H1 (cell line): Measurements from ENCODE around the gene RAB3IL1. TPM values are rescaled to one million over a fixed set of nuclear protein-coding genes. Genes with fewer than 3 reads are reported as not detected.
A peak's percentile ranks its signal among the peaks of the same experiment; 100 is the strongest.

Experiments
- CTCF ChIA-PET: fragments of 300-600 bp; sonication (Branson Sonifier 250); formaldehyde crosslinking; loops from one replicate; lab custom pipeline; 2021; ENCODE audit not compliant: partially characterized antibody; lab: Charles Lee
- POLR2A ChIA-PET: fragments of 300-600 bp; sonication (Branson Sonifier 250); formaldehyde crosslinking; loops from one replicate; lab custom pipeline; 2021; ENCODE audit warnings: inconsistent platforms; ENCODE audit not compliant: partially characterized antibody; lab: Charles Lee
- DNase-seq, 2 experiments: peaks; one replicate each; pipeline versions ENCODE4 v3.0.0 to v3.0.0-alpha.2; 2010 to 2022; ENCODE audit warnings: low spot score in 2 of 2, low read depth in 1 of 2, mixed read lengths in 1 of 2
- FAIRE-seq: peaks from 2 replicates; lab custom pipeline; 2011; peaks lifted over from hg19 to GRCh38; lab: Jason Lieb, UNC
- H2AFZ ChIP-seq: 2 replicates; pipeline ENCODE4 v1.8.1; 2012; ENCODE audit warnings: low read length, inconsistent platforms
- H2AK5ac ChIP-seq: 2 replicates; pipeline ENCODE4 v1.6.1; 2013; ENCODE audit warnings: low read depth, low read length
- H2BK120ac ChIP-seq: replicated peaks from 2 replicates; pipeline ENCODE3; 2013; ENCODE audit warnings: low read depth, low read length, inconsistent platforms
- H2BK12ac ChIP-seq: 2 replicates; pipeline ENCODE4 v1.6.1; 2013; ENCODE audit warnings: low read depth, low read length
- H2BK15ac ChIP-seq: 2 replicates; pipeline ENCODE4 v1.6.1; 2013; ENCODE audit warnings: low read length
- H2BK20ac ChIP-seq: 2 replicates; pipeline ENCODE4 v1.6.1; 2013; ENCODE audit warnings: low read length
- H2BK5ac ChIP-seq: 2 replicates; pipeline ENCODE4 v1.6.1; 2013; ENCODE audit warnings: low read depth, low read length
- H3K14ac ChIP-seq: 2 replicates; pipeline ENCODE4 v1.6.1; 2013; ENCODE audit warnings: inconsistent platforms; ENCODE audit not compliant: insufficient read length
- H3K18ac ChIP-seq: 2 replicates; pipeline ENCODE4 v1.6.1; 2013; ENCODE audit warnings: low read length; ENCODE audit errors: extremely low read depth
- H3K23ac ChIP-seq: 2 replicates; pipeline ENCODE4 v1.6.1; 2013; ENCODE audit warnings: inconsistent platforms; ENCODE audit not compliant: insufficient read length
- H3K23me2 ChIP-seq: 2 replicates; pipeline ENCODE4 v1.6.1; 2013; ENCODE audit warnings: low read depth, low read length
- H3K27ac ChIP-seq: 2 replicates; pipeline ENCODE4 v1.6.1; 2011; ENCODE audit warnings: low read depth, low read length, inconsistent platforms
- H3K27me3 ChIP-seq, 4 experiments: replicated peaks in 1 of 4; 1 replicate in 1 of 4; 2 replicates in 3 of 4; pipeline versions ENCODE4 v1.6.1 to v1.8.1; 2011 to 2013; ENCODE audit warnings: low read length in 3 of 4, mild to moderate bottlenecking in 3 of 4, inconsistent platforms in 2 of 4, mixed read lengths in 2 of 4, moderate library complexity in 1 of 4; ENCODE audit not compliant: control insufficient read depth in 3 of 4, insufficient read depth in 3 of 4; ENCODE audit errors: extremely low read depth in 1 of 4
- H3K36me3 ChIP-seq, 4 experiments: 2 replicates each; pipeline versions ENCODE4 v1.6.1 to v1.8.1; 2011 to 2013; ENCODE audit warnings: mild to moderate bottlenecking in 4 of 4, low read length in 3 of 4, moderate library complexity in 2 of 4, control low read depth in 1 of 4, inconsistent platforms in 1 of 4; ENCODE audit not compliant: insufficient read depth in 4 of 4, control insufficient read depth in 2 of 4
- H3K4ac ChIP-seq: replicated peaks from 2 replicates; pipeline ENCODE3; 2013; ENCODE audit warnings: low read length, low read depth, mixed read lengths, inconsistent platforms; ENCODE audit not compliant: insufficient read length
- H3K4me1 ChIP-seq, 4 experiments: replicated peaks in 1 of 4; 1 replicate in 1 of 4; 2 replicates in 3 of 4; pipeline versions ENCODE4 v1.6.1 to v1.8.1; 2011 to 2013; ENCODE audit warnings: low read length in 3 of 4, inconsistent platforms in 2 of 4, mixed read lengths in 1 of 4; ENCODE audit not compliant: insufficient read depth in 4 of 4, control insufficient read depth in 3 of 4
- H3K4me2 ChIP-seq, 2 experiments: 2 replicates each; pipeline versions ENCODE4 v1.6.1 to v1.8.1; 2011 to 2013; ENCODE audit warnings: low read depth in 2 of 2, low read length in 2 of 2, control low read depth in 1 of 2, inconsistent platforms in 1 of 2, mild to moderate bottlenecking in 1 of 2; ENCODE audit not compliant: insufficient read depth in 1 of 2
- H3K4me3 ChIP-seq, 4 experiments: fragments of 200-600, 300-600 bp in 1 of 4; sonication (generic), shearing (Covaris generic), sonication (Bioruptor Twin) in 1 of 4; 2 replicates each; pipeline versions ENCODE4 v1.5.1 to v1.8.1; 2011 to 2016; ENCODE audit warnings: low read length in 4 of 4, low read depth in 3 of 4, control low read depth in 2 of 4, inconsistent platforms in 2 of 4, mild to moderate bottlenecking in 2 of 4, mixed read lengths in 1 of 4, moderate library complexity in 1 of 4; ENCODE audit not compliant: insufficient read depth in 2 of 4; ENCODE audit errors: extremely low read depth in 1 of 4
- H3K56ac ChIP-seq: replicated peaks from 2 replicates; pipeline ENCODE3; 2013; ENCODE audit warnings: low read depth, mild to moderate bottlenecking, mixed read lengths, low read length, inconsistent platforms; ENCODE audit not compliant: insufficient read length
- H3K79me1 ChIP-seq: 2 replicates; pipeline ENCODE4 v1.6.1; 2013; ENCODE audit warnings: low read depth, low read length, control low read depth
- H3K79me2 ChIP-seq, 2 experiments: 2 replicates each; pipeline versions ENCODE4 v1.6.1 to v1.8.1; 2012 to 2013; ENCODE audit warnings: low read length in 2 of 2, mild to moderate bottlenecking in 2 of 2, inconsistent platforms in 1 of 2; ENCODE audit not compliant: insufficient read depth in 2 of 2, control insufficient read depth in 1 of 2
- H3K9ac ChIP-seq, 4 experiments: replicated peaks in 1 of 4; 1 replicate in 1 of 4; 2 replicates in 3 of 4; pipeline versions ENCODE4 v1.6.1 to v1.8.1; 2011 to 2013; ENCODE audit warnings: low read depth in 3 of 4, low read length in 3 of 4, control low read depth in 2 of 4, mild to moderate bottlenecking in 2 of 4, moderate library complexity in 2 of 4, inconsistent platforms in 1 of 4; ENCODE audit errors: extremely low read depth in 1 of 4
- H3K9me3 ChIP-seq, 2 experiments: 2 replicates each; pipeline versions ENCODE4 v1.6.1 to v1.8.1; 2012 to 2013; ENCODE audit warnings: mild to moderate bottlenecking in 2 of 2, moderate library complexity in 2 of 2, control low read depth in 1 of 2, inconsistent platforms in 1 of 2, low read depth in 1 of 2, low read length in 1 of 2, mixed read lengths in 1 of 2; ENCODE audit not compliant: insufficient read depth in 2 of 2
- H4K20me1 ChIP-seq, 2 experiments: replicated peaks in 1 of 2; 2 replicates each; pipeline versions ENCODE3 to v1.8.1; 2011 to 2013; ENCODE audit warnings: inconsistent platforms in 2 of 2, low read length in 2 of 2, mild to moderate bottlenecking in 1 of 2; ENCODE audit not compliant: insufficient read depth in 2 of 2, control insufficient read depth in 1 of 2
- H4K5ac ChIP-seq: 2 replicates; pipeline ENCODE4 v1.6.1; 2013; ENCODE audit warnings: low read length, low read depth, mixed read lengths, inconsistent platforms; ENCODE audit not compliant: insufficient read length
- H4K8ac ChIP-seq: 2 replicates; pipeline ENCODE4 v1.8.0; 2013; ENCODE audit warnings: mild to moderate bottlenecking, moderate library complexity, low read length, inconsistent platforms; ENCODE audit not compliant: insufficient read depth; ENCODE audit errors: extremely low read depth
- H4K91ac ChIP-seq: replicated peaks from 2 replicates; pipeline ENCODE3; 2013; ENCODE audit warnings: low read length, mixed read lengths, inconsistent platforms; ENCODE audit not compliant: insufficient read length
- ASH2L ChIP-seq: fragments of 200-600, 300-600 bp; sonication (generic); IDR thresholded peaks from one replicate; pipeline ENCODE4 v1.7.1; 2017; ENCODE audit warnings: low read length
- BRCA1 ChIP-seq: IDR thresholded peaks from 2 replicates; pipeline ENCODE4 v1.6.1; 2012; ENCODE audit warnings: low read depth, low read length, improper control_type of control experiment
- FOSL1 ChIP-seq: IDR thresholded peaks from 2 replicates; pipeline ENCODE4 v1.6.1; 2011; ENCODE audit warnings: mild to moderate bottlenecking, low read depth, low read length, moderate library complexity; ENCODE audit not compliant: insufficient read depth
- KDM5A ChIP-seq: fragments of 200-600 bp; IDR thresholded peaks from 2 replicates; pipeline ENCODE4 v1.7.1; 2012; ENCODE audit warnings: mild to moderate bottlenecking, low read length, inconsistent platforms, mixed read lengths
- POU5F1 ChIP-seq: IDR thresholded peaks from 2 replicates; pipeline ENCODE4 v1.6.1; 2011; ENCODE audit warnings: low read depth, mild to moderate bottlenecking, low read length, moderate library complexity
- RAD21 ChIP-seq, 2 experiments: IDR thresholded peaks in 1 of 2; conservative IDR thresholded peaks in 1 of 2; 2 replicates each; pipeline ENCODE4 v1.6.1; 2011; ENCODE audit warnings: low read depth in 2 of 2, low read length in 2 of 2, improper control_type of control experiment in 1 of 2, inconsistent platforms in 1 of 2, mild to moderate bottlenecking in 1 of 2, moderate library complexity in 1 of 2
- RBBP5 ChIP-seq: IDR thresholded peaks from 2 replicates; pipeline ENCODE4 v1.7.1; 2012; ENCODE audit warnings: low read depth, mild to moderate bottlenecking, inconsistent platforms, low read length, moderate library complexity, borderline replicate concordance
- SIX5 ChIP-seq: IDR thresholded peaks from 2 replicates; pipeline ENCODE4 v1.6.1; 2011; ENCODE audit warnings: mild to moderate bottlenecking, low read depth, low read length
- SP4 ChIP-seq: IDR thresholded peaks from 2 replicates; pipeline ENCODE4 v1.6.1; 2012; ENCODE audit warnings: low read length, inconsistent platforms
- TCF12 ChIP-seq: IDR thresholded peaks from 2 replicates; pipeline ENCODE4 v1.6.1; 2011; ENCODE audit warnings: low read depth, mild to moderate bottlenecking, low read length
- TEAD4 ChIP-seq: IDR thresholded peaks from 2 replicates; pipeline ENCODE4 v1.6.1; 2012; ENCODE audit warnings: low read depth, low read length, inconsistent platforms, mixed read lengths
- WGBS, 2 experiments: shearing (Covaris generic) in 1 of 2; methylation state at CpG; one replicate each; pipeline versions ENCODE4 v1.1.6 to v1.1.7; 2013 to 2015; ENCODE audit warnings: low lambda C conversion rate in 2 of 2, mixed read lengths in 2 of 2, inconsistent platforms in 1 of 2, low coverage in 1 of 2, missing lambda C conversion rate in 1 of 2; ENCODE audit not compliant: insufficient replicate concordance in 2 of 2, insufficient coverage in 1 of 2, insufficient read length in 1 of 2; ENCODE audit errors: extremely low coverage in 1 of 2, missing lambda C conversion rate in 1 of 2; 5-methylcytosine and 5-hydroxymethylcytosine counted together
- polyA plus RNA-seq, 7 experiments: library from polyadenylated mRNA; depleted of rRNA in 3 of 7; stranded (reverse) in 5 of 7; unstranded in 2 of 7; fragments of >200 nt in 5 of 7; fragments of 200-250 nt in 2 of 7; gene quantifications; 1 replicate in 5 of 7; 2 replicates in 1 of 7; 4 replicates in 1 of 7; pipeline versions ENCODE4 v1.2.1 to v1.2.3, GENCODE V29; 2011 to 2013; ENCODE audit warnings: missing spikeins in 2 of 7, mixed read lengths in 2 of 7
- total RNA-seq: library from RNA; stranded (reverse); fragmentation: NEBNext Ultra II Directional; extraction: Animal tissue kit (Norgen Biotek cat#: 25700); gene quantifications from 2 replicates; pipeline ENCODE4 v1.2.1, GENCODE V29; 2021

The RAB3IL1 gene
- total and polyA plus RNA-seq, 2 of the 8 experiments (the other 6 are each of a cell fraction or from before 2014, with no cell fraction given): 6.8 to 7.9 TPM

DNA sequence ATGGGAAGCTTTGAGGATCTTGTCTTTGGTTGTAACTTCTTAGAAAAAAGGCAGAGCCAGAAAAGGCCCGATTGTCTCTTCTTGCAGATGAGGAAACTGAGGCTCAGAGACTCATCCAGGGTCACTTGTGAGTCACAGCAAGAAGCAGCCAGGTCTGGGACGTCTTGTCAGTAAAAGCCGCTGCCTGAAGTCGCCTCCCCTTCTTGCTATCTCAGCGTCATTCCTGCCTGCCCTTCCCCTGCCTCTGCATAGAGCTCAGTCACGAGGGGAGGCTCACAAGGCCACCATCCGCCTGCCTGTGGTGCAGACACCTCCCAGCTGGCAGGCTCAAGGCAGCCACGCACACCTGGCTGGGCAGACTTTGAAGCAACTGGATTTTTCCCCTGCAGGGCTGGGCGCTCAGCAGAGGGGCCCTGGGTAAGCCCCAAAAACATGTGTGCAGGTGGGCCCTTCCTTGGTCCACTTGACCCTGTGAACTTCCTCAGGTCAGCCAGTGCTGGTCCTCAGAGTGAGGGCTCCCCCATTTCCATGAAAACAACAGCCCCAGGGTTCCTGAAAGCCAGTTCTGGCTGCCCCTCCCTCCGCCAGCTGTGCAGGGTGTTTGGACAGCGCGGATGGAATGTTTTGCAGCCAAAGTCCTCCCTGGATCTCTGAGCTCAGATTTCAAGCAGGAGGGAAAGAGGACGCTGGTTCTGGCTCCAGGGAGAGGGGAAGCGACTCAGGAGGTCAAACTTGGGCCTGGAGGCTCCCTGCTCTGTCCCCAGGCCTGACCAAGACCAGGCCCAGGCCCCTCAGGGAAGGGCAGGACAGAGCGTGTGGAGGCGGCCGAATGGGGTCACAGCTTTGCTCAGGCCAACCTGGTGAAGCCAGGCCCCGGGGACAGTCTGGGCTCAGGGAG is 6.0 kb upstream of the RAB3IL1 start:
- H2BK5ac ChIP-seq: peak overlapping the region; percentile 87
- peak overlapping the region; percentile 81; the same call in 1 of the 2 replicates for H2BK15ac ChIP-seq
- H3K4me1 ChIP-seq: peaks cover 6 to 18% (median 16%) of the 10 kb centered on the region in 4 experiments
- peak overlapping the region; percentile 88 for H2AFZ ChIP-seq
- peak overlapping the region; percentile 78; the same call in 1 of the 2 replicates for H3K18ac ChIP-seq
- H4K91ac ChIP-seq: peak overlapping the region; percentile 70
- H2BK120ac ChIP-seq: peak overlapping the region; percentile 70
- FAIRE-seq: peak; percentile 42
- no peaks in the 10 kb centered on the region; the same call in 1 of the 2 replicates for H3K23me2 ChIP-seq
- H3K79me1 ChIP-seq: no peaks in the 10 kb centered on the region
- H3K9ac ChIP-seq: peak overlapping the region in 2 of 4 experiments; percentile 2 to 18; a peak in 4 of 7 replicates
- H3K56ac ChIP-seq: peak overlapping the region; percentile 52
- peak overlapping the region; percentile 52; the same call in 1 of the 2 replicates for H3K27ac ChIP-seq
- ChIA-PET CTCF (interaction anchor here (1.0 to 9.2 kb wide), 12 partner anchors 9 to 184 kb away, joined by 3 to 225 read pairs (median 3); partner anchors contain the start of gene BEST1), POLR2A (interaction anchor here (0.5 to 3.7 kb wide), 11 partner anchors 8 to 188 kb away, joined by 3 to 13 read pairs (median 5); partner anchors contain the start of gene BEST1)
- H2AK5ac ChIP-seq: no peak overlapping the region
- DNase-seq: peak in 1 of 2 experiments; percentile 62
- H4K5ac ChIP-seq: no peak overlapping the region
- peaks cover 0 to 9% (median 5%) of the 10 kb centered on the region in 4 experiments; a peak in 5 of 7 replicates for H3K27me3 ChIP-seq
- no peaks in the 10 kb centered on the region for H3K9me3 ChIP-seq
- H4K8ac ChIP-seq: peak overlapping the region; percentile 30; the same call in 1 of the 2 replicates
- no peak overlapping the region for H3K14ac ChIP-seq
- H2BK12ac ChIP-seq: peak overlapping the region; percentile 98
- H4K20me1 ChIP-seq: no peaks in the 10 kb centered on the region
- no peak overlapping the region for H3K23ac ChIP-seq
- no peak overlapping the region for H3K4ac ChIP-seq
- 52% methylated on average over 18 of the region's 18 CpGs; no CpG with 5 or more reads in 1 of the 2 experiments for WGBS, 2 experiments
- H2BK20ac ChIP-seq: peak overlapping the region; percentile 61; the same call in 1 of the 2 replicates
- H3K4me2 ChIP-seq: peak overlapping the region; percentile 11 to 37; a peak in 3 of 4 replicates
- H3K79me2 ChIP-seq: no peaks in the 10 kb centered on the region
- no peaks in the 10 kb centered on the region for H3K36me3 ChIP-seq
- no peak overlapping the region for H3K4me3 ChIP-seq
- TF ChIP-seq SIX5 (no peak), SP4 (no peak), KDM5A (no peak), BRCA1 (no peak), RBBP5 (peak; percentile 80; the same call in 1 of the 2 replicates), FOSL1 (no peak), ASH2L (peak; percentile 63), RAD21 (IDR thresholded peaks at IDR 0.05 in 1 of 2, conservative IDR thresholded peaks at IDR 0.05 in 1 of 2; ENCODE audit: low read depth in 2 of 2, low read length in 2 of 2) (no peak), TCF12 (peak; percentile 75; the same call in 1 of the 2 replicates), POU5F1 (no peak), TEAD4 (peak; percentile 59; the same call in 1 of the 2 replicates)
